Progenitor cell of endocrine pancreas (in vitro differentiated cells): ENCODE measurements around the gene ZNF420. TPM values are rescaled to one million over a fixed set of nuclear protein-coding genes. Genes with fewer than 3 reads are reported as not detected.
A peak's percentile ranks its signal among the peaks of the same experiment; 100 is the strongest.
"Not testable (repeated sequence)": the region's sequence is repeated elsewhere in the genome, so short reads cannot be mapped to it uniquely, and the experiment has no call there.

Source experiments
- DNase-seq: peaks from one replicate; pipeline ENCODE4 v3.0.0; 2021; ENCODE audit warnings: low spot score; ENCODE audit not compliant: unreplicated experiment
- H3K27ac Mint-ChIP-seq: 2 replicates; pipeline ENCODE4 v1.8.0; 2021; ENCODE audit warnings: mild to moderate bottlenecking, moderate library complexity, mixed read lengths
- H3K27me3 Mint-ChIP-seq: 2 replicates; pipeline ENCODE4 v1.8.0; 2021; ENCODE audit warnings: mixed read lengths
- H3K36me3 Mint-ChIP-seq: 2 replicates; pipeline ENCODE4 v1.8.0; 2022; ENCODE audit warnings: mixed read lengths; ENCODE audit not compliant: insufficient read depth
- H3K4me1 Mint-ChIP-seq: 2 replicates; pipeline ENCODE4 v1.8.0; 2021; ENCODE audit warnings: low read depth, mixed read lengths
- H3K4me3 Mint-ChIP-seq: 2 replicates; pipeline ENCODE4 v1.8.0; 2021; ENCODE audit warnings: low read depth, mild to moderate bottlenecking, moderate library complexity, mixed read lengths
- H3K9me3 Mint-ChIP-seq: 2 replicates; pipeline ENCODE4 v1.8.0; 2021; ENCODE audit warnings: low read depth, mixed read lengths
- long read RNA-seq: library from polyadenylated mRNA; unstranded; transcript quantifications from one replicate; pipeline ENCODE4 v2.0.0, GENCODE V29; 2020
- total RNA-seq: library from RNA; stranded (reverse); gene quantifications from 2 replicates; pipeline ENCODE4 v1.2.1, GENCODE V29; 2021
- TF ChIP-seq, protein P1 (sequence below): fragments of 200-600 bp; sonication (generic); IDR thresholded peaks from one replicate; pipeline ENCODE4 v1.5.0; 2021; ENCODE audit warnings: antibody characterized with exemption, mild to moderate bottlenecking; ENCODE audit not compliant: unreplicated experiment

The ZNF420 gene
- total RNA-seq: 15.9 and 19.3 TPM in 2 replicates
- long read RNA-seq, transcript ZNF420-202 (5 exons, 3,535 nt): major isoform, 108 of 163 reads
- long read RNA-seq, transcript ZNF420-207 (4 exons, 695 nt): minor isoform, 8 of 163 reads
- long read RNA-seq, partial matches to known transcripts: 4 of 163 reads
- long read RNA-seq, other reads (novel, unspliced or antisense): 38 of 163 reads

DNA sequence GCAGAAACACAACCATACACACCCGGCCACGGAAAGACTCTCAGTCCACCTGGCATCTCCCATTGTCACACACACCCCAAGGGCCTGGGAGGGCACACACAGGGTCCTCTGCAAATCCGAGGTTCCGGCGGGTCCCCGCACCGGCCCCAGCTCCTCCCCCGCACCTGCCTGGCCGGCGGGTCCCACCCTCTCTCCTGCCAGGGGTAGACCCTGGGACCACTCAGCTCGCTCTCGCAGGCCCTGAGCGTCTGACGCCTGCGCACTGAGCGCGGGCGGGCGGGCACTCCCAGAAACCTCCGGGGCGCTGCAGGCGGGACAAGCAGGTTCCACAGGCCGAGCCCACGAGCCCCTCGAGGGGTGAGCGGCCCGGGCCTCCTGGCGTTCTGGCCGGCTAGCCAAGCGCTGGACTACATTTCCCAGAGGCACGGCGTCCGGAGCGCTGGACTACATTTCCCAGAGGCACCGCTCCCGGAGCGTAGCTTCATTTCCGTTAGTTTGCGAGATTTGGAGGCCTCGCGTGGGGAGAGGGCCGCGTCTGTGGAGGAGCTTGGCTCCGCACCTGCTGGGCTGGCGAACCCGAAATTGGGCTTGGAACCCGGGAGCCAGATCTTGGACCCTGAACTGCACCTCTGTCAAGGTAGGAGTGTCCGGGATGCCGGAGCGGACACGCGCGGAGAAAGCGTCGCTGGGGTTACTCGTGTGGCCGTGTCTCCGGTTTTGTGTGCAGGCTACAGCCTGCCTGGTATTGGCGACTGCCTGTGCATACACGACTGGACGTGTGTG, at the start of gene ZNF420:
Gene ZNF420 (plus strand): TSS at position 500 of the 783 bp plus-strand sequence. CDS start 10,686 bp downstream, outside the sequence.
- no peaks in the 10 kb centered on the region for H3K27me3 Mint-ChIP-seq
- H3K36me3 Mint-ChIP-seq: peaks cover 28% of the 10 kb centered on the region
- TF ChIP-seq, protein P1, sequence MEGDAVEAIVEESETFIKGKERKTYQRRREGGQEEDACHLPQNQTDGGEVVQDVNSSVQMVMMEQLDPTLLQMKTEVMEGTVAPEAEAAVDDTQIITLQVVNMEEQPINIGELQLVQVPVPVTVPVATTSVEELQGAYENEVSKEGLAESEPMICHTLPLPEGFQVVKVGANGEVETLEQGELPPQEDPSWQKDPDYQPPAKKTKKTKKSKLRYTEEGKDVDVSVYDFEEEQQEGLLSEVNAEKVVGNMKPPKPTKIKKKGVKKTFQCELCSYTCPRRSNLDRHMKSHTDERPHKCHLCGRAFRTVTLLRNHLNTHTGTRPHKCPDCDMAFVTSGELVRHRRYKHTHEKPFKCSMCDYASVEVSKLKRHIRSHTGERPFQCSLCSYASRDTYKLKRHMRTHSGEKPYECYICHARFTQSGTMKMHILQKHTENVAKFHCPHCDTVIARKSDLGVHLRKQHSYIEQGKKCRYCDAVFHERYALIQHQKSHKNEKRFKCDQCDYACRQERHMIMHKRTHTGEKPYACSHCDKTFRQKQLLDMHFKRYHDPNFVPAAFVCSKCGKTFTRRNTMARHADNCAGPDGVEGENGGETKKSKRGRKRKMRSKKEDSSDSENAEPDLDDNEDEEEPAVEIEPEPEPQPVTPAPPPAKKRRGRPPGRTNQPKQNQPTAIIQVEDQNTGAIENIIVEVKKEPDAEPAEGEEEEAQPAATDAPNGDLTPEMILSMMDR: no peak
- H3K4me3 Mint-ChIP-seq: peak within 1 kb of the TSS; percentile 97
- peaks cover 22% of the 10 kb centered on the region for H3K4me1 Mint-ChIP-seq
- H3K9me3 Mint-ChIP-seq: peaks cover 29% of the 10 kb centered on the region
- peak within 1 kb of the TSS; percentile 97 for H3K27ac Mint-ChIP-seq
- DNase-seq: peak; percentile 95

DNA sequence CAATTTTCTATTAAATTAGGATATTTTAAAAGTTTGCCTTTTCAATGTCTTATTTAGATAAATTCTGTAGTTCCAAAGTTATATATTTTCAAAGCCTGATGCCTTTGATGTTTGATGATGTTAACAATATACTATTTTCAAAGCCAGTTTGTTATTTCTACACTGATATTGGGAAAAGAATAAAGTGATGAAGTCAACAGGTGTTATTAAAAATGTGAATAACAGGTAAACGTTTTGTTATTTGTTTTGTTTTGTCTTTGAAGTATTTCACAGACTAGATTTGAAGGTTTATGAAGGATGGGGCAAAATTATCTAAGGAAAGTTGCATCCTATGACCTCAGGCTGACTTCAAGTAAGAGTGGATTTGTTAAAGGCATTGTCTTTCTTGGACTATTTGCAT, 33.1 kb upstream of the ZNF420 start:
- Mint-ChIP-seq H3K27ac (no peak overlapping the region), H3K4me3 (no peak overlapping the region), H3K36me3 (peaks cover 2% of the 10 kb centered on the region), H3K4me1 (no peaks in the 10 kb centered on the region), H3K27me3 (no peaks in the 10 kb centered on the region), H3K9me3 (peaks cover 42% of the 10 kb centered on the region)
- no peak for DNase-seq
- TF ChIP-seq, protein P1: no peak

DNA sequence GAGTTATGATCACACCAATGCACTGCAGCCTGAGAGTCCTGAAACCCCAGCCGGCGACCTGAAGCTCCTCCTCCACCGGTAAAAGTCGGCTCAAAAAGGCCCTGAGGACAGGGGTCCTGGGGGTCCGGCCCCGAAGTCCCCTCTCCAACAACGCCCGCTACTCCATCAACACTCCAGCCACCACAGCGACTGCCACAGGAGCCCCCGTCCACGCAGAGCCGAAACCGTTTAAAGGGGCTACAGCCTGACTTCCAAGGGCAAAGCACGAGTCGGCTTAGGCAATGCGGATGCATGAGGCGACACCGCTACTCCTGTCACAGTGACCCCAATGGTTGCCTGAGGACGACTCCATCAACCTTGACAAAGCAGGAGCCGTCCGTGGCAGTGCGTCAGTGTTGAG, 22.9 kb upstream of the ZNF420 start:
- Mint-ChIP-seq H3K27me3 (no peaks in the 10 kb centered on the region), H3K4me3 (no peak overlapping the region), H3K4me1 (no peaks in the 10 kb centered on the region), H3K9me3 (peaks cover 53% of the 10 kb centered on the region), H3K36me3 (peaks cover 8% of the 10 kb centered on the region), H3K27ac (no peak overlapping the region)
- DNase-seq: no peak
- TF ChIP-seq, protein P1: no peak

DNA sequence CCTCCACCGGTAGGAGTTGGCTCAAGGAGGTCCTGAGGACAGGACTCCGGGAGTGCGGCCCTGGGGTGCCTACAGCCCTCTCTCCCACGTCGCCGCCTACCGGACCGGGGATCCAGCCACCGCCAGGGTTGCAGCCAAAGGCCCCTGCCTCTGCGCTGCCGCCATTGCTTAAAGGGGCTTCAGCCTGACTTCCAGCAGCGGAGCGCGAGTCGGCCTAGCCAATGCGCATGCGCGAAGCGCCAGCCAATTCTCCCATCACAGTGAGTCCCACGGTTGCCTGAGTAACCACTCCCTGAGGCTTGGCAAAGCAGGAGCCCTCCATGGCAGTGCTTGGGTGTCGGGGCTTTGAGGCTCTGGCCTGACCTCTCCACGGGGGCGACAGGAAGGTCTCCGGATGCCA, 21.5 kb upstream of the ZNF420 start:
- Mint-ChIP-seq H3K4me1 (no peaks in the 10 kb centered on the region), H3K4me3 (no peak overlapping the region), H3K27ac (no peak overlapping the region), H3K27me3 (no peaks in the 10 kb centered on the region), H3K36me3 (peaks cover 8% of the 10 kb centered on the region), H3K9me3 (peaks cover 56% of the 10 kb centered on the region)
- TF ChIP-seq, protein P1: no peak
- no peak for DNase-seq

DNA sequence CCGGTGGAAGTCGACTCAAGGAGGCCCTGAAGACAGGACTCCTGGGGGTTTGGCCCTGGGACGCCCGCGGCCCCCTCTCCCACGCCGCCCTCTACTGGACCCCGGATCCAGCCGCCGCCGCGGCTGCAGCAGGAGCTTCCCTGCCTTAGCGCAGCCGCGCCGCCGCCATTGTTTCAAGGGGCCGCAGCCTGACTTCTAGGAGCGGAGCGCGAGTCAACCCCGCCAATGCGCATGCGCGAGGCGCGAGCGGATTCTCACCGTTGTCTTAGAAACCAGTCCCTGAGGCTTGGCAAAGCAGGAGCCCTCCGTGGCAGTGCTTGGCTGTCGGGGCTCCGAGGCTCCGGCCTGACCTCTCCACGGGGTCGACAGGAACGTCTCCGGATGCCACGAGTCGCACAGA, 19.1 kb upstream of the ZNF420 start:
- TF ChIP-seq, protein P1: no peak
- Mint-ChIP-seq H3K9me3 (peaks cover 59% of the 10 kb centered on the region), H3K4me1 (no peaks in the 10 kb centered on the region), H3K27ac (no peak overlapping the region), H3K4me3 (no peak overlapping the region), H3K36me3 (peaks cover 9% of the 10 kb centered on the region), H3K27me3 (no peaks in the 10 kb centered on the region)
- DNase-seq: no peak

DNA sequence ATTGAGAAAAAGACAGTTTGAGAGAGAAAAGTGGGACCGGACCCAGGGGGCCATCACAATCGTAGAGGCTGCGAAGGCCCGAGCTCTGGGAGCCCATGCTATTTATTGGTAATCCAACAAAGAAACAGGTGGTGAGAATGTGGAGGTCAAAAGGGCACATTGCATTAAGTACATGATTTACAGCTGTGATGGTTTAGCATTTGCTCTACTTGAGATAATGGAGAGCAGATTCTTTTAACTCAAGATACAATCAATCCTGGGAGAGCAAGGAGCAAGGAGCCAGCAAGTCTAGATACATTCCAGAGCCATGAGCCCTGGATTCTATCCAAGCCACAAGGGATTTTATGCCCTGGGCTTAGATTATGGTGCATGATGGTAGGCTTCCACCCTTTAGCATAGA, 13.3 kb upstream of the ZNF420 start:
- not testable (repeated sequence) for H3K4me1 Mint-ChIP-seq, DNase-seq, H3K27me3 Mint-ChIP-seq, H3K27ac Mint-ChIP-seq, H3K4me3 Mint-ChIP-seq
- H3K36me3 Mint-ChIP-seq: peaks cover 12% of the 10 kb centered on the region
- peaks cover 61% of the 10 kb centered on the region for H3K9me3 Mint-ChIP-seq
